Adrenal gland (tissue), 5 donors: Measurements from ENCODE around the gene BCAR3.

ENCODE experiments used
- CTCF ChIP-seq, 6 experiments: fragments of 450-650 bp in 4 of 6; fragments of 200-600 bp in 2 of 6; sonication (generic) in 1 of 6; IDR thresholded peaks; 1 replicate in 5 of 6; 2 replicates in 1 of 6; pipeline versions ENCODE4 v1.5.1 to v1.8.0; 2016 to 2021; ENCODE audit warnings: antibody characterized with exemption in 6 of 6, mild to moderate bottlenecking in 2 of 6, moderate library complexity in 1 of 6
- POLR2A ChIP-seq, 2 donors: fragments of 450-650 bp; IDR thresholded peaks; one replicate each; pipeline ENCODE4 v1.6.1; 2017; ENCODE audit warnings: antibody characterized with exemption in 2 of 2, mild to moderate bottlenecking in 2 of 2, moderate library complexity in 1 of 2
- donor health status: DM: no; HTN: no; CAD: no.

GRCh38 chr1:93571623-93572310, 109.9 kb downstream of the BCAR3 start:
- TF ChIP-seq CTCF (IDR thresholded peaks at IDR 0.05) (no peak), POLR2A (IDR thresholded peaks at IDR 0.05) (no peak)
